PC-3 (cell line): ENCODE measurements around the gene EVA1A. TPM values are rescaled to one million over a fixed set of nuclear protein-coding genes. Genes with fewer than 3 reads are reported as not detected.

Source experiments
- ATAC-seq: fragments of 200-7000 bp; cut with Tn5 transposase; 2 replicates; pipeline ENCODE4 v1.9.1; 2020; ENCODE audit warnings: mild to moderate bottlenecking, moderate library complexity
- BruUV-seq: library from RNA; stranded (reverse); fragments of 400-500 nt; replicated peaks from 2 replicates; lab custom pipeline; 2021; lab: Mats Ljungman, UMichigan
- CTCF ChIA-PET: fragments of 300-600 bp; sonication (Branson Sonifier 250); formaldehyde crosslinking; loops from one replicate; lab custom pipeline; 2022; ENCODE audit warnings: antibody characterized with exemption; lab: Charles Lee
- POLR2A ChIA-PET: fragments of 300-600 bp; sonication (Branson Sonifier 250); formaldehyde crosslinking; loops from one replicate; lab custom pipeline; 2022; ENCODE audit warnings: antibody characterized with exemption; ENCODE audit not compliant: unreplicated experiment; lab: Charles Lee
- DNase-seq: peaks from one replicate; pipeline ENCODE4 v3.0.0-alpha.2; 2015
- H2AFZ ChIP-seq: fragments of 300-600 bp; sonication (generic); 2 replicates; pipeline ENCODE4 v1.6.0; 2016; ENCODE audit warnings: antibody characterized with exemption, low read length
- H3F3A ChIP-seq: fragments of 300-600 bp; sonication (generic); one replicate; pipeline ENCODE4 v1.6.0; 2017; ENCODE audit warnings: antibody characterized with exemption, low read length, control low read depth, mild to moderate bottlenecking; ENCODE audit not compliant: unreplicated experiment
- H3K27ac ChIP-seq: fragments of 300-600 bp; sonication (generic); 2 replicates; pipeline ENCODE4 v1.5.1; 2016; ENCODE audit warnings: mild to moderate bottlenecking, low read length
- H3K27me3 ChIP-seq: fragments of 300-600 bp; sonication (generic); 2 replicates; pipeline ENCODE4 v1.6.1; 2016; ENCODE audit warnings: low read length, mixed read lengths
- H3K36me3 ChIP-seq: fragments of 300-600 bp; sonication (generic); 2 replicates; pipeline ENCODE4 v1.6.1; 2016; ENCODE audit warnings: low read depth, mixed run types, low read length, mixed read lengths
- H3K4me1 ChIP-seq: fragments of 300-600 bp; sonication (generic); 2 replicates; pipeline ENCODE4 v1.5.1; 2016; ENCODE audit warnings: low read length; ENCODE audit not compliant: insufficient read depth
- H3K4me2 ChIP-seq: fragments of 300-600 bp; sonication (generic); 2 replicates; pipeline ENCODE4 v1.6.0; 2016; ENCODE audit warnings: low read length
- H3K4me3 ChIP-seq: fragments of 300-600 bp; sonication (generic); 2 replicates; pipeline ENCODE4 v1.5.1; 2016; ENCODE audit warnings: mild to moderate bottlenecking, low read length, mixed read lengths
- H3K79me2 ChIP-seq: fragments of 300-600 bp; sonication (generic); 2 replicates; pipeline ENCODE4 v1.6.1; 2017; ENCODE audit warnings: low read length, mixed read lengths
- H3K9ac ChIP-seq: fragments of 300-600 bp; sonication (generic); 2 replicates; pipeline ENCODE4 v1.6.0; 2016; ENCODE audit warnings: mild to moderate bottlenecking, low read length
- H3K9me2 ChIP-seq: fragments of 300-600 bp; sonication (generic); replicated peaks from 2 replicates; pipeline ENCODE4 v1.6.1; 2016; ENCODE audit warnings: mixed run types, low read length, mixed read lengths
- H3K9me3 ChIP-seq: fragments of 300-600 bp; sonication (generic); 2 replicates; pipeline ENCODE4 v1.6.1; 2016; ENCODE audit warnings: low read length, mixed read lengths
- H4K20me1 ChIP-seq: fragments of 300-600 bp; sonication (generic); 2 replicates; pipeline ENCODE4 v1.6.1; 2016; ENCODE audit warnings: low read length, mixed read lengths
- EZH2 ChIP-seq: fragments of 300-600 bp; sonication (generic); IDR thresholded peaks from one replicate; pipeline ENCODE4 v1.6.1; 2017; ENCODE audit warnings: antibody characterized with exemption, mild to moderate bottlenecking, low read length; ENCODE audit not compliant: unreplicated experiment
- EZH2phosphoT487 ChIP-seq: fragments of 300-600 bp; sonication (generic); IDR thresholded peaks from 2 replicates; pipeline ENCODE4 v1.6.1; 2018; ENCODE audit warnings: mild to moderate bottlenecking, antibody characterized with exemption, low read length, borderline replicate concordance
- intact Hi-C: fragments of 100-400 bp; cut with micrococcal nuclease; formaldehyde crosslinking; loops from 2 replicates; pipeline ENCODE4 v1.9.0; 2023
- total RNA-seq: library from RNA; depleted of rRNA; stranded (reverse); fragments of >200 nt; gene quantifications from 2 replicates; pipeline ENCODE4 v1.2.3, GENCODE V29; 2014
- TF ChIP-seq, protein P1 (sequence below): fragments of 300-600 bp; sonication (generic); conservative IDR thresholded peaks from 2 replicates; pipeline ENCODE4 v1.5.1; 2017; ENCODE audit warnings: antibody characterized with exemption, low read depth, mild to moderate bottlenecking, low read length

EVA1A gene
- total RNA-seq, 1 experiment from 2014 or later, result 48.9 TPM

DNA sequence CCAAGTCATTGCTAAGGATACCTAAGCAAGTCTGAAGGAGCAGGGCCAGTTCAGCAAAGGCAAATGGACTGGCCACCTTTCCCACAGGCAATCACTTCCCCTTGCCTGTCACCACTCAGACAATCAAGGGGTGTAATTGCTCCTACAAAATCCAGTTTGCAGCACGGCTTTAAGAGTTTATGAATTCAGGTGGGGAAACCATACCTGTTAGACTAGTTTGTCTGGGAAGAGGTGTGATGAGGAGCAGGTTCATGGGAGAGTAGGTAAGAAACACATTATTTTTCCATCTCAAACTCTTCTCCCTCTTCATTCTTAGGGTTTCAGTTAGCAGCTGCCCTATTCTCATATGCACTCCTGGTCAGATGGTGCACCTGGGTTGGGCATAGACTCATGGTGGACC is 102.5 kb downstream of the EVA1A start:
- H4K20me1 ChIP-seq, result no peaks in the 10 kb centered on the region
- ATAC-seq (no peak), DNase-seq (peak; percentile 26)
- no peak overlapping the region for H3K9ac ChIP-seq
- intact Hi-C loops, result no loop called here
- no peaks in the 10 kb centered on the region for H3K9me2 ChIP-seq
- ChIA-PET POLR2A (no interaction called here), CTCF (no interaction called here)
- H3K27me3 ChIP-seq, result no peaks in the 10 kb centered on the region
- H3K4me2 ChIP-seq, result no peak overlapping the region
- H3K9me3 ChIP-seq, result no peaks in the 10 kb centered on the region
- TF ChIP-seq, protein P1, sequence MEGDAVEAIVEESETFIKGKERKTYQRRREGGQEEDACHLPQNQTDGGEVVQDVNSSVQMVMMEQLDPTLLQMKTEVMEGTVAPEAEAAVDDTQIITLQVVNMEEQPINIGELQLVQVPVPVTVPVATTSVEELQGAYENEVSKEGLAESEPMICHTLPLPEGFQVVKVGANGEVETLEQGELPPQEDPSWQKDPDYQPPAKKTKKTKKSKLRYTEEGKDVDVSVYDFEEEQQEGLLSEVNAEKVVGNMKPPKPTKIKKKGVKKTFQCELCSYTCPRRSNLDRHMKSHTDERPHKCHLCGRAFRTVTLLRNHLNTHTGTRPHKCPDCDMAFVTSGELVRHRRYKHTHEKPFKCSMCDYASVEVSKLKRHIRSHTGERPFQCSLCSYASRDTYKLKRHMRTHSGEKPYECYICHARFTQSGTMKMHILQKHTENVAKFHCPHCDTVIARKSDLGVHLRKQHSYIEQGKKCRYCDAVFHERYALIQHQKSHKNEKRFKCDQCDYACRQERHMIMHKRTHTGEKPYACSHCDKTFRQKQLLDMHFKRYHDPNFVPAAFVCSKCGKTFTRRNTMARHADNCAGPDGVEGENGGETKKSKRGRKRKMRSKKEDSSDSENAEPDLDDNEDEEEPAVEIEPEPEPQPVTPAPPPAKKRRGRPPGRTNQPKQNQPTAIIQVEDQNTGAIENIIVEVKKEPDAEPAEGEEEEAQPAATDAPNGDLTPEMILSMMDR, result no peak
- TF ChIP-seq EZH2 (no peak), EZH2phosphoT487 (no peak)
- H3F3A ChIP-seq, result no peaks in the 10 kb centered on the region
- H3K36me3 ChIP-seq, result no peaks in the 10 kb centered on the region
- H3K79me2 ChIP-seq, result no peaks in the 10 kb centered on the region
- H2AFZ ChIP-seq, result no peak overlapping the region
- H3K4me3 ChIP-seq, result no peak overlapping the region
- no peak overlapping the region for H3K27ac ChIP-seq
- BruUV-seq, result no TSS peak
- peaks cover 10% of the 10 kb centered on the region; the same call in 1 of the 2 replicates for H3K4me1 ChIP-seq

DNA sequence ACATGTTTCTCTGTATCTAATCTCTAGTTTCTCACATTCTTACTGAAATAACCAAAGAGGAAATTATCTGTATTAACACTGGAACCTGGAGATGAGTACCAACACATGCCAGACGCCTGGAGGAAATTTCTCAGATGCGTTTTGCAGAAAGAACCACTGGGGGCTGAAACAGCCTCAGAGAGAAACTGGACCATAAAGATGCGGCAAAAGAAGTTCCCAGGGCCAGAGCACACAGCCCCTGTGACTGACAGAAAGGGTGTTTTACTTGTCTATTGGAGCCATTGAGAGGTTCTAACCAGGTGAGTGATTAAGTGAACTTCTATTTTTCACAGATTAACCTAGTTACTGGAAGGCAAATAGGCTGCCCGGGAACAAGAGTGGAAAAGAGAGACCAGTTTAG is 103.9 kb downstream of the EVA1A start:
- intact Hi-C loops, result no loop called here
- CTCF ChIA-PET, result no interaction called here
- H3K4me2 ChIP-seq, result no peak overlapping the region

DNA sequence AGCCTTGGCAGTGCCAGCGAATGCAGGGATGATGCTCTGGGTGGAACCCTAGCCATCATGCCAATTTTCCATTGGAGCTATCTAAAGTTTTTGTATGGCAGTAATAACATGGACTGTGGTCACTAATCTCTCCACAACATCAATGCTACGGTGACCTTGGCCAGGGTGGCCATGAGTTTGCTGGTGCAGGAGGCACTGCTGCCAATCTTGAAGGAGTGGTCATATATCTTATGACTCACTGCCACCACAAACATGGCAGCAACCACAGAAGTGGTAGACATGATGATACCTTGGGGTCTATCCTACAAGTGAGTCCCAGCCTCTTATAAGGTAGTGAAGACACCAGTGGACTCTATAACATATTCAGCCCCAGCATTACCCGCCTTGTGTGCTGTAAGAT is 104.6 kb downstream of the EVA1A start:
- H3K9me2 ChIP-seq, result no peaks in the 10 kb centered on the region
- H4K20me1 ChIP-seq, result no peaks in the 10 kb centered on the region
- H3F3A ChIP-seq, result no peaks in the 10 kb centered on the region
- no peak overlapping the region for H2AFZ ChIP-seq
- POLR2A ChIA-PET, result no interaction called here
- intact Hi-C loops, result no loop called here
- H3K27me3 ChIP-seq, result no peaks in the 10 kb centered on the region
- H3K36me3 ChIP-seq, result no peaks in the 10 kb centered on the region
- no peaks in the 10 kb centered on the region for H3K79me2 ChIP-seq
- CTCF ChIA-PET, result no interaction called here
- no peak overlapping the region for H3K27ac ChIP-seq
- H3K9ac ChIP-seq, result no peak overlapping the region
- no peaks in the 10 kb centered on the region for H3K9me3 ChIP-seq
- no peak overlapping the region for H3K4me3 ChIP-seq
- peaks cover 10% of the 10 kb centered on the region; the same call in 1 of the 2 replicates for H3K4me1 ChIP-seq
- no peak for DNase-seq
- TF ChIP-seq, protein P1, result no peak
- no peak for TF ChIP-seq EZH2
- TF ChIP-seq EZH2phosphoT487, result no peak
- H3K4me2 ChIP-seq, result no peak overlapping the region
- BruUV-seq, result no TSS peak
- no peak for ATAC-seq

More for the DNA sequence above, 103.9 kb downstream of the EVA1A start:
- TF ChIP-seq EZH2phosphoT487, result no peak
- no peak for TF ChIP-seq EZH2
- TF ChIP-seq, protein P1, result no peak
- Histone ChIP-seq H3K4me3 (no peak overlapping the region), H3K9ac (no peak overlapping the region), H2AFZ (no peak overlapping the region), H3K79me2 (no peaks in the 10 kb centered on the region), H4K20me1 (no peaks in the 10 kb centered on the region), H3F3A (no peaks in the 10 kb centered on the region), H3K4me1 (peaks cover 10% of the 10 kb centered on the region; the same call in 1 of the 2 replicates), H3K27me3 (no peaks in the 10 kb centered on the region), H3K9me3 (no peaks in the 10 kb centered on the region), H3K36me3 (no peaks in the 10 kb centered on the region), H3K9me2 (no peaks in the 10 kb centered on the region), H3K27ac (no peak overlapping the region)
- POLR2A ChIA-PET, result no interaction called here
- no peak for ATAC-seq
- no peak for DNase-seq
- no TSS peak for BruUV-seq
